HUES6 (cell line): ENCODE results near the gene MYADML2.

Experiments
- H3K27ac ChIP-seq: 2 replicates; pipeline ENCODE4 v1.7.0; 2013; ENCODE audit warnings: low read depth, mild to moderate bottlenecking, low read length, inconsistent platforms
- H3K27me3 ChIP-seq: 2 replicates; pipeline ENCODE4 v1.6.1; 2013; ENCODE audit warnings: low read length; ENCODE audit not compliant: control insufficient read depth, insufficient read depth
- H3K36me3 ChIP-seq: 2 replicates; pipeline ENCODE4 v1.6.1; 2013; ENCODE audit warnings: low read length; ENCODE audit not compliant: control insufficient read depth, insufficient read depth
- H3K4me1 ChIP-seq: 2 replicates; pipeline ENCODE4 v1.6.1; 2013; ENCODE audit warnings: low read length; ENCODE audit not compliant: control insufficient read depth, insufficient read depth
- H3K4me3 ChIP-seq: 2 replicates; pipeline ENCODE4 v1.5.1; 2013; ENCODE audit warnings: low read depth, low read length
- H3K9ac ChIP-seq: one replicate; pipeline ENCODE4 v1.6.1; 2013; ENCODE audit warnings: mild to moderate bottlenecking, low read length
- H3K9me3 ChIP-seq: 2 replicates; pipeline ENCODE4 v1.6.1; 2013; ENCODE audit warnings: low read depth, low read length; ENCODE audit not compliant: control insufficient read depth, insufficient read depth

The MYADML2 gene

GRCh38 chr17:81917565-81918332 lies 29.3 kb downstream of the MYADML2 start, which contains the start of gene SIRT7:
Gene SIRT7, minus strand, starts transcription at chr17:81918176. Its CDS starts 45 bp downstream, at chr17:81918131.
- no peaks in the 10 kb centered on the region for H3K9me3 ChIP-seq
- peaks cover 62% of the 10 kb centered on the region for H3K36me3 ChIP-seq
- H3K27ac ChIP-seq: no peak within 1 kb of the TSS
- peak within 1 kb of the TSS; percentile 75 for H3K9ac ChIP-seq
- H3K27me3 ChIP-seq: no peaks in the 10 kb centered on the region
- peaks cover 8% of the 10 kb centered on the region for H3K4me1 ChIP-seq
- H3K4me3 ChIP-seq: peak within 1 kb of the TSS; percentile 64

GRCh38 chr17:81916234-81917001 lies 30.6 kb downstream of the MYADML2 start:
- Histone ChIP-seq H3K4me1 (peaks cover 6% of the 10 kb centered on the region), H3K27me3 (no peaks in the 10 kb centered on the region), H3K9me3 (no peaks in the 10 kb centered on the region), H3K4me3 (peak overlapping the region; percentile 64; the same call in 1 of the 2 replicates), H3K27ac (no peak overlapping the region), H3K9ac (no peak overlapping the region), H3K36me3 (peaks cover 58% of the 10 kb centered on the region)

GRCh38 chr17:81915331-81915730 lies 31.7 kb downstream of the MYADML2 start:
- Histone ChIP-seq H3K27ac (no peak overlapping the region), H3K4me1 (peaks cover 8% of the 10 kb centered on the region), H3K4me3 (no peak overlapping the region), H3K9me3 (no peaks in the 10 kb centered on the region), H3K9ac (no peak overlapping the region), H3K36me3 (peaks cover 48% of the 10 kb centered on the region), H3K27me3 (no peaks in the 10 kb centered on the region)

- Histone ChIP-seq H3K4me3 (no peak overlapping the region), H3K36me3 (peaks cover 39% of the 10 kb centered on the region), H3K9ac (no peak overlapping the region), H3K27ac (no peak overlapping the region), H3K27me3 (no peaks in the 10 kb centered on the region), H3K9me3 (no peaks in the 10 kb centered on the region), H3K4me1 (peaks cover 14% of the 10 kb centered on the region)
Measured at GRCh38 chr17:81914103-81914850, 32.8 kb downstream of the MYADML2 start.

- no peak overlapping the region for H3K27ac ChIP-seq
- no peak overlapping the region for H3K4me3 ChIP-seq
- peaks cover 44% of the 10 kb centered on the region for H3K36me3 ChIP-seq
- no peaks in the 10 kb centered on the region for H3K9me3 ChIP-seq
- peaks cover 14% of the 10 kb centered on the region for H3K4me1 ChIP-seq
- no peak overlapping the region for H3K9ac ChIP-seq
- H3K27me3 ChIP-seq: no peaks in the 10 kb centered on the region
Measured at GRCh38 chr17:81913394-81914102, 33.5 kb downstream of the MYADML2 start.

GRCh38 chr17:81912441-81913309 lies 34.4 kb downstream of the MYADML2 start:
- H3K9me3 ChIP-seq: no peaks in the 10 kb centered on the region
- H3K36me3 ChIP-seq: peaks cover 53% of the 10 kb centered on the region
- peaks cover 14% of the 10 kb centered on the region for H3K4me1 ChIP-seq
- no peaks in the 10 kb centered on the region for H3K27me3 ChIP-seq
- no peak overlapping the region for H3K4me3 ChIP-seq
- H3K9ac ChIP-seq: no peak overlapping the region
- no peak overlapping the region for H3K27ac ChIP-seq

GRCh38 chr17:81911969-81912368 lies 35.1 kb downstream of the MYADML2 start:
- peak overlapping the region; percentile 55 for H3K4me3 ChIP-seq
- H3K4me1 ChIP-seq: peaks cover 11% of the 10 kb centered on the region
- H3K9ac ChIP-seq: no peak overlapping the region
- H3K27ac ChIP-seq: no peak overlapping the region
- no peaks in the 10 kb centered on the region for H3K9me3 ChIP-seq
- no peaks in the 10 kb centered on the region for H3K27me3 ChIP-seq
- H3K36me3 ChIP-seq: peaks cover 60% of the 10 kb centered on the region

- Histone ChIP-seq H3K36me3 (peaks cover 66% of the 10 kb centered on the region), H3K4me1 (peaks cover 8% of the 10 kb centered on the region), H3K9ac (peak within 1 kb of the TSS; percentile 79), H3K27me3 (no peaks in the 10 kb centered on the region), H3K4me3 (peak within 1 kb of the TSS; percentile 92), H3K9me3 (no peaks in the 10 kb centered on the region), H3K27ac (no peak within 1 kb of the TSS; the same call in 1 of the 2 replicates)
Measured at GRCh38 chr17:81911277-81911961, 35.6 kb downstream of the MYADML2 start, which contains the start of gene PCYT2. Gene PCYT2, minus strand, starts transcription at chr17:81911399. Its CDS starts 44 bp downstream, at chr17:81911355.

GRCh38 chr17:81910840-81911276 lies 36.2 kb downstream of the MYADML2 start:
- Histone ChIP-seq H3K4me1 (peaks cover 8% of the 10 kb centered on the region), H3K36me3 (peaks cover 70% of the 10 kb centered on the region), H3K9ac (peak overlapping the region; percentile 79)

More at GRCh38 chr17:81910840-81911276, 36.2 kb downstream of the MYADML2 start:
- no peaks in the 10 kb centered on the region for H3K27me3 ChIP-seq
- no peaks in the 10 kb centered on the region for H3K9me3 ChIP-seq
- peak overlapping the region; percentile 92 for H3K4me3 ChIP-seq
- no peak overlapping the region; the same call in 1 of the 2 replicates for H3K27ac ChIP-seq
